ENCODE results near the gene TTYH3. TPM values are rescaled to one million over a fixed set of nuclear protein-coding genes. Genes with fewer than 3 reads are reported as not detected.
A peak's percentile ranks its signal among the peaks of the same experiment; 100 is the strongest.

Gene TTYH3
- total and polyA plus RNA-seq, 2 of the 8 experiments (the other 6 are each of a cell fraction or from before 2014, with no cell fraction given), result 66.2 to 169 TPM

DNA sequence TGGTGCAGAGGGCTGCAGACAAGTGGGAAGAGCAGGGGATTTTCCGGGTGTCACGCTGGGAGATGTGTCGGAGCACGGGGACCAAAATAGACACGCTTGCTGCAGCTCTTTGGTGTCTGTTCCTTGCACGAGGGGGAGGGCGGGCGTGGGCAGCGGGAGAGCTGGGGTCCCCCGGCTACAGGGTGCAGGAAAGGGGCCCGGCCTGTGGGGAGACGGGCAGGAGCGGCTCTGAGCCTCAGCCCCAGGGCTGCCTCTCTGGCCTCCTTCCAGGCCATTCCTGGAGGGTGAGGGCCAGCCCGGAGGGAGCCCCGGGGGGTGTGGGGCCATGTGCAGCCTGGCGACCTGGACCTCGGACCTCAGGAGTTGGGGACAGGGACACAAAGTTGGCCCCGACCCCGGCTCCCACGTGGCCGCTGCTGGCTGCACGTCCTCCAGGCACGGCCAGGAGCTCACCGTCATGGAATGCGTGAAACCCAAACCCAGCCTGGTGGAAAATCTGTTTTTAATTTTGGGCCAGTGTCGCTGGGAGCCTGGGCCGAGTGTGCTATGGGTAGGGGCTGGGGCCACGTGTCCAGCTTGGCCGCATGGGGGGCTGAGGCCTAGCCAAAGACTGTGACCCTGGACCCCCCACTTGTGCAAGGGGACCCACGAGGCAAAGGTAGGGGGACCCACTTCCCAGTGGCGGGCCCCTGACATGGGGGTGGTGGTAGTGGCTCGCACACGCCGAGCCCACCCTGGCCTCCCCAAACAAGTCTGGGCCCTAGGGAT lies 6.6 kb downstream of the TTYH3 start:
- Histone ChIP-seq H2BK20ac (ENCODE audit: low read length) (no peak overlapping the region), H3K18ac (ENCODE audit: extremely low read depth, low read length) (no peak overlapping the region; the same call in 1 of the 2 replicates), H3K4me3 (ENCODE audit: extremely low read depth in 1 of 4, insufficient read depth in 2 of 4, low read depth in 3 of 4, low read length in 4 of 4) (no peak overlapping the region), H2BK12ac (ENCODE audit: low read depth, low read length) (no peak overlapping the region), H3K4me1 (replicated peaks in 1 of 4; ENCODE audit: control insufficient read depth in 3 of 4, insufficient read depth in 4 of 4, low read length in 3 of 4) (peaks cover 0 to 33% (median 26%) of the 10 kb centered on the region in 4 experiments; a peak in 6 of 7 replicates), H3K79me1 (ENCODE audit: low read depth, low read length) (peaks cover 39% of the 10 kb centered on the region), H3K9ac (replicated peaks in 1 of 4; ENCODE audit: extremely low read depth in 1 of 4, low read depth in 3 of 4, low read length in 3 of 4) (peak overlapping the region in 1 of 4 experiments; percentile 8; a peak in 1 of 7 replicates), H3K4me2 (ENCODE audit: insufficient read depth in 1 of 2, low read depth in 2 of 2, low read length in 2 of 2) (no peak overlapping the region), H3K14ac (ENCODE audit: insufficient read length) (no peak overlapping the region), H4K5ac (ENCODE audit: insufficient read length, low read depth, low read length) (no peak overlapping the region), H2BK120ac (replicated peaks; ENCODE audit: low read depth, low read length) (no peak overlapping the region), H3K27me3 (replicated peaks in 1 of 4; ENCODE audit: control insufficient read depth in 3 of 4, extremely low read depth in 1 of 4, insufficient read depth in 3 of 4, low read length in 3 of 4) (no peaks in the 10 kb centered on the region), H2AK5ac (ENCODE audit: low read depth, low read length) (no peak overlapping the region), H3K9me3 (ENCODE audit: insufficient read depth in 2 of 2, low read depth in 1 of 2, low read length in 1 of 2) (no peaks in the 10 kb centered on the region), H4K8ac (ENCODE audit: extremely low read depth, insufficient read depth, low read length) (no peak overlapping the region; the same call in 1 of the 2 replicates), H3K36me3 (ENCODE audit: control insufficient read depth in 2 of 4, insufficient read depth in 4 of 4, low read length in 3 of 4) (no peaks in the 10 kb centered on the region; a peak in 2 of 8 replicates), H2AFZ (ENCODE audit: low read length) (no peak overlapping the region), H2BK5ac (ENCODE audit: low read depth, low read length) (0 out of 2 replicates have a peak overlapping the region, but pooled peaks have one; percentile 56), H4K91ac (replicated peaks; ENCODE audit: insufficient read length, low read length) (no peak overlapping the region), H4K20me1 (replicated peaks in 1 of 2; ENCODE audit: control insufficient read depth in 1 of 2, insufficient read depth in 2 of 2, low read length in 2 of 2) (peaks cover 37 to 58% of the 10 kb centered on the region in 2 experiments), H3K23ac (ENCODE audit: insufficient read length) (no peak overlapping the region), H2BK15ac (ENCODE audit: low read length) (no peak overlapping the region), H3K56ac (replicated peaks; ENCODE audit: insufficient read length, low read depth, low read length) (no peak overlapping the region), H3K27ac (ENCODE audit: low read depth, low read length) (no peak overlapping the region; the same call in 1 of the 2 replicates), H3K23me2 (ENCODE audit: low read depth, low read length) (peaks cover 7% of the 10 kb centered on the region; the same call in 1 of the 2 replicates), H3K79me2 (ENCODE audit: control insufficient read depth in 1 of 2, insufficient read depth in 2 of 2, low read length in 2 of 2) (peaks cover 30 to 82% of the 10 kb centered on the region in 2 experiments), H3K4ac (replicated peaks; ENCODE audit: insufficient read length, low read depth, low read length) (no peak overlapping the region)
- no peak for DNase-seq (ENCODE audit: low read depth in 1 of 2, low spot score in 2 of 2)
- WGBS, 2 experiments (ENCODE audit: extremely low coverage in 1 of 2, insufficient coverage in 1 of 2, insufficient read length in 1 of 2, insufficient replicate concordance in 2 of 2, low coverage in 1 of 2, low lambda C conversion rate in 2 of 2, missing lambda C conversion rate in 1 of 2), result 93% methylated on average over 19 of the region's 34 CpGs; no CpG with 5 or more reads in 1 of the 2 experiments
- ChIA-PET POLR2A (ENCODE audit: partially characterized antibody) (interaction anchor here (0.6 to 2.0 kb wide), 5 partner anchors 9 to 478 kb away, joined by 3 to 5 read pairs (median 3); no protein-coding TSS in a partner anchor), CTCF (ENCODE audit: partially characterized antibody) (interaction anchor here (0.9 to 1.9 kb wide), 9 partner anchors 11 to 72 kb away, joined by 3 to 6 read pairs (median 4); no protein-coding TSS in a partner anchor)
- no peak for TF ChIP-seq KDM5A (IDR thresholded peaks at IDR 0.05; ENCODE audit: low read length)
- no peak for TF ChIP-seq HDAC2 (IDR thresholded peaks at IDR 0.05; ENCODE audit: borderline replicate concordance in 1 of 2, low read depth in 2 of 2, low read length in 2 of 2)
- TF ChIP-seq ZNF274 (IDR thresholded peaks at IDR 0.05; ENCODE audit: borderline replicate concordance, extremely low read depth, low read length), result no peak
- TF ChIP-seq SP4 (IDR thresholded peaks at IDR 0.05; ENCODE audit: low read length), result no peak
- TF ChIP-seq ASH2L (IDR thresholded peaks at IDR 0.05; ENCODE audit: low read length), result no peak
- no peak for TF ChIP-seq TEAD4 (IDR thresholded peaks at IDR 0.05; ENCODE audit: low read depth, low read length)
- no peak for TF ChIP-seq RXRA (IDR thresholded peaks at IDR 0.05; ENCODE audit: insufficient read depth, low read depth, low read length)
- TF ChIP-seq EGR1 (IDR thresholded peaks at IDR 0.05; ENCODE audit: borderline replicate concordance, low read depth, low read length), result no peak
- FAIRE-seq, result no peak

Data from H1 (cell line).